HepG2 (cell line): Measurements from ENCODE around the gene IPMK. TPM values are rescaled to one million over a fixed set of nuclear protein-coding genes. Genes with fewer than 3 reads are reported as not detected.

Source experiments
- ATAC-seq: fragments of 200-7000 bp; cut with Tn5 transposase; 3 replicates; pipeline ENCODE4 v1.9.1; 2020; ENCODE audit warnings: mild to moderate bottlenecking, moderate library complexity
- BruUV-seq: library from RNA; stranded (reverse); fragments of 400-500 nt; replicated peaks from 2 replicates; lab custom pipeline; 2021; lab: Mats Ljungman, UMichigan
- CTCF ChIA-PET: fragments of 300-600 bp; formaldehyde crosslinking; extraction: SDS; loops from one replicate; lab custom pipeline; 2021; ENCODE audit warnings: low total read pairs, inconsistent platforms, low intra/inter-chr PET ratio; lab: Yijun Ruan, JAX
- POLR2A ChIA-PET: fragments of 350-600 bp; sonication (Branson Sonifier 250); formaldehyde crosslinking; loops from one replicate; lab custom pipeline; 2020; ENCODE audit warnings: antibody characterized with exemption, inconsistent platforms; lab: Yijun Ruan, JAX
- DNase-seq: peaks from one replicate; pipeline ENCODE4 v3.0.0-alpha.2; 2015; ENCODE audit warnings: low spot score
- FAIRE-seq: peaks from 3 replicates; lab custom pipeline; 2011; peaks lifted over from hg19 to GRCh38; lab: Jason Lieb, UNC
- H2AFZ ChIP-seq: one replicate; pipeline ENCODE4 v1.6.1; 2011; ENCODE audit warnings: low read length, inconsistent platforms
- H3K27ac ChIP-seq: fragments of 300-600 bp; 3 replicates; pipeline ENCODE4 v1.8.0; 2011; ENCODE audit warnings: mixed run types, mild to moderate bottlenecking, mixed read lengths, low read length, inconsistent platforms; ENCODE audit not compliant: insufficient read depth; ENCODE audit errors: extremely low read length
- H3K27me3 ChIP-seq, 2 experiments: fragments of 200-600 bp in 1 of 2; 2 replicates in 1 of 2; 3 replicates in 1 of 2; pipeline versions ENCODE4 v1.6.0 to v1.8.0; 2011; ENCODE audit warnings: low read length in 2 of 2, mild to moderate bottlenecking in 2 of 2, moderate library complexity in 2 of 2, inconsistent platforms in 1 of 2; ENCODE audit not compliant: insufficient read depth in 2 of 2, control insufficient read depth in 1 of 2
- H3K36me3 ChIP-seq, 2 experiments: fragments of 200-600 bp in 1 of 2; replicated peaks in 1 of 2; 2 replicates in 1 of 2; 3 replicates in 1 of 2; pipeline versions ENCODE4 v1.5.1 to v1.8.0; 2011; ENCODE audit warnings: low read length in 2 of 2, inconsistent platforms in 1 of 2; ENCODE audit not compliant: insufficient read depth in 2 of 2, control insufficient read depth in 1 of 2
- H3K4me1 ChIP-seq: 2 replicates; pipeline ENCODE4 v1.5.1; 2012; ENCODE audit warnings: low read length, inconsistent platforms; ENCODE audit not compliant: insufficient read depth
- H3K4me2 ChIP-seq: 2 replicates; pipeline ENCODE4 v1.6.0; 2011; ENCODE audit warnings: low read depth, low read length, inconsistent platforms
- H3K4me3 ChIP-seq, 3 experiments: fragments of 200-600 bp in 1 of 3; sonication (generic), shearing (Covaris generic) in 1 of 3; replicated peaks in 1 of 3; 2 replicates each; pipeline ENCODE4 v1.5.1; 2011 to 2016; ENCODE audit warnings: low read length in 3 of 3, inconsistent platforms in 2 of 3, low read depth in 2 of 3, mild to moderate bottlenecking in 2 of 3, control low read depth in 1 of 3, mixed read lengths in 1 of 3; ENCODE audit not compliant: insufficient read depth in 1 of 3
- H3K79me2 ChIP-seq: one replicate; pipeline ENCODE4 v1.6.1; 2011; ENCODE audit warnings: low read length, inconsistent platforms; ENCODE audit not compliant: insufficient read depth
- H3K9ac ChIP-seq: 2 replicates; pipeline ENCODE4 v1.6.0; 2011; ENCODE audit warnings: mild to moderate bottlenecking, low read depth, low read length, inconsistent platforms; ENCODE audit not compliant: insufficient read depth
- H3K9me3 ChIP-seq: 2 replicates; pipeline ENCODE4 v1.5.1; 2012; ENCODE audit warnings: mild to moderate bottlenecking, low read length
- H4K20me1 ChIP-seq: 2 replicates; pipeline ENCODE4 v1.6.0; 2011; ENCODE audit warnings: inconsistent platforms, mild to moderate bottlenecking, low read length, moderate library complexity; ENCODE audit not compliant: insufficient read depth
- ASH2L ChIP-seq: fragments of 300-600, 200-600 bp; sonication (generic); IDR thresholded peaks from 2 replicates; pipeline ENCODE4 v1.7.0; 2017; ENCODE audit warnings: low read depth, mild to moderate bottlenecking, moderate library complexity, mixed read lengths, low read length; ENCODE audit not compliant: insufficient read length
- DDIT3 ChIP-seq: sonication (generic); formaldehyde crosslinking; IDR thresholded peaks from 2 replicates; pipeline ENCODE4 v1.4.0; 2020; ENCODE audit warnings: mild to moderate bottlenecking, missing genetic modification reagents
- E2F2 ChIP-seq: sonication (generic); formaldehyde crosslinking; IDR thresholded peaks from 2 replicates; pipeline ENCODE4 v1.4.0; 2020; ENCODE audit warnings: missing genetic modification reagents, borderline replicate concordance
- EEA1 ChIP-seq: sonication (generic); formaldehyde crosslinking; IDR thresholded peaks from 2 replicates; pipeline ENCODE4 v1.5.1; 2020; ENCODE audit warnings: mild to moderate bottlenecking, missing genetic modification reagents, borderline replicate concordance
- FLYWCH1 ChIP-seq: sonication (generic); formaldehyde crosslinking; IDR thresholded peaks from 2 replicates; pipeline ENCODE4 v1.8.1; 2023; ENCODE audit warnings: mild to moderate bottlenecking, missing genetic modification reagents
- GATA4 ChIP-seq: sonication (generic); IDR thresholded peaks from 2 replicates; pipeline ENCODE4 v1.6.1; 2016; ENCODE audit warnings: antibody characterized with exemption, low read depth, borderline replicate concordance
- MBNL3 ChIP-seq: fragments of 250-450 bp; sonication (Bioruptor Pico); conservative IDR thresholded peaks from 2 replicates; pipeline ENCODE4 v1.8.0; 2022; ENCODE audit warnings: mild to moderate bottlenecking, inconsistent platforms
- MYC ChIP-seq: sonication (generic); formaldehyde crosslinking; IDR thresholded peaks from 2 replicates; pipeline ENCODE4 v1.9.0; 2021; ENCODE audit warnings: missing genetic modification reagents, borderline replicate concordance
- NBN ChIP-seq: fragments of 450-650 bp; conservative IDR thresholded peaks from 2 replicates; pipeline ENCODE4 v1.6.1; 2017
- NCOA2 ChIP-seq: sonication (generic); formaldehyde crosslinking; IDR thresholded peaks from 2 replicates; pipeline ENCODE4 v1.8.0; 2022; ENCODE audit warnings: inconsistent platforms
- NFYB ChIP-seq: sonication (generic); formaldehyde crosslinking; IDR thresholded peaks from 2 replicates; pipeline ENCODE4 v1.4.0; 2020; ENCODE audit warnings: missing genetic modification reagents
- POLR2A ChIP-seq, 2 experiments: IDR thresholded peaks; 2 replicates each; pipeline ENCODE4 v1.6.1; 2011; ENCODE audit warnings: low read depth in 2 of 2, low read length in 2 of 2, mild to moderate bottlenecking in 1 of 2, moderate library complexity in 1 of 2; ENCODE audit not compliant: insufficient read depth in 1 of 2
- TFE3 ChIP-seq: IDR thresholded peaks from 2 replicates; pipeline ENCODE4 v1.6.1; 2016
- ZMAT3 ChIP-seq: sonication (generic); formaldehyde crosslinking; conservative IDR thresholded peaks from 2 replicates; pipeline ENCODE4 v1.7.0; 2021; ENCODE audit warnings: missing genetic modification reagents
- ZMYM4 ChIP-seq: sonication (generic); formaldehyde crosslinking; IDR thresholded peaks from 2 replicates; pipeline ENCODE4 v1.8.1; 2023; ENCODE audit warnings: mild to moderate bottlenecking, missing genetic modification reagents
- ZNF253 ChIP-seq: sonication (generic); formaldehyde crosslinking; IDR thresholded peaks from 2 replicates; pipeline ENCODE4 v1.8.0; 2022; ENCODE audit warnings: mild to moderate bottlenecking, missing genetic modification reagents, borderline replicate concordance
- ZNF550 ChIP-seq: sonication (generic); formaldehyde crosslinking; IDR thresholded peaks from 2 replicates; pipeline ENCODE4 v1.4.0; 2020; ENCODE audit warnings: mild to moderate bottlenecking, missing genetic modification reagents, borderline replicate concordance
- ZNF619 ChIP-seq: sonication (generic); formaldehyde crosslinking; IDR thresholded peaks from 2 replicates; pipeline ENCODE4 v1.4.0; 2020; ENCODE audit warnings: mild to moderate bottlenecking, missing genetic modification reagents
- ZNF629 ChIP-seq: sonication (generic); formaldehyde crosslinking; conservative IDR thresholded peaks from 2 replicates; pipeline ENCODE4 v1.5.0; 2020; ENCODE audit warnings: missing genetic modification reagents
- WGBS: methylation state at CpG from one replicate; pipeline ENCODE4 v1.1.6; 2017; ENCODE audit warnings: low lambda C conversion rate; 5-methylcytosine and 5-hydroxymethylcytosine counted together
- in situ Hi-C: cut with HindIII; loops from 2 replicates; pipeline ENCODE4 v1.10.0; 2017; ENCODE audit warnings: low pct_unique_long_range_greater_than_20kb; ENCODE audit not compliant: extremely low pct_ligation_motif_present
- intact Hi-C: fragments of 100-400 bp; cut with micrococcal nuclease; formaldehyde crosslinking; loops from one replicate; pipeline ENCODE4 v1.10.0; 2022; ENCODE audit not compliant: unreplicated experiment
- polyA plus RNA-seq, 8 experiments: library from polyadenylated mRNA; depleted of rRNA in 3 of 8; stranded (reverse) in 7 of 8; unstranded in 1 of 8; fragments of >200 nt; fragmentation: Illumina TruSeq in 4 of 8; extraction: Trizol in 4 of 8; gene quantifications; 2 replicates each; pipeline versions ENCODE4 v1.2.1 to v1.2.3, GENCODE V29; 2011 to 2016; ENCODE audit warnings: low read depth in 4 of 8, missing spikeins in 1 of 8, mixed read lengths in 1 of 8; ENCODE audit not compliant: insufficient read depth in 1 of 8
- total RNA-seq, 5 experiments: library from RNA; depleted of rRNA; stranded (reverse); fragments of >200 nt; fragmentation: Illumina TruSeq; extraction: Trizol; gene quantifications; 2 replicates each; pipeline ENCODE4 v1.2.3, GENCODE V29; 2016; ENCODE audit warnings: low read depth in 1 of 5

IPMK gene
- total and polyA plus RNA-seq, 2 of the 13 experiments (the other 11 are each of a cell fraction or from before 2014, with no cell fraction given): 2.7 to 3.9 TPM

GRCh38 chr10:58243269-58243668, 24.4 kb downstream of the IPMK start:
- H3K9me3 ChIP-seq: no peaks in the 10 kb centered on the region
- H3K27ac ChIP-seq: no peak overlapping the region
- in situ Hi-C loops: no loop called here
- H3K4me2 ChIP-seq: no peak overlapping the region
- CTCF ChIA-PET: no interaction called here
- BruUV-seq: no TSS peak
- ATAC-seq: no peak
- no peaks in the 10 kb centered on the region for H3K36me3 ChIP-seq
- TF ChIP-seq FLYWCH1 (CRISPR knock-in tag) (no peak), NFYB (CRISPR knock-in tag) (no peak), ZNF550 (CRISPR knock-in tag) (no peak), POLR2A (IDR thresholded peaks at IDR 0.05; ENCODE audit: insufficient read depth in 1 of 2, low read depth in 2 of 2, low read length in 2 of 2) (no peak), GATA4 (no peak), MBNL3 (CRISPR knock-in tag) (no peak), ZNF253 (CRISPR knock-in tag) (no peak), NCOA2 (CRISPR knock-in tag) (no peak), ZMYM4 (no peak), TFE3 (no peak), MYC (CRISPR knock-in tag) (no peak), ZNF629 (CRISPR knock-in tag) (no peak), ZMAT3 (no peak), ASH2L (no peak), ZNF619 (CRISPR knock-in tag) (no peak), DDIT3 (CRISPR knock-in tag) (no peak), EEA1 (no peak), NBN (no peak), E2F2 (CRISPR knock-in tag) (no peak)
- TF ChIP-seq, all 625 proteins: peak for 0
- Histone ChIP-seq H3K79me2 (peaks cover 26% of the 10 kb centered on the region), H3K9ac (no peak overlapping the region), H3K27me3 (no peaks in the 10 kb centered on the region; a peak in 1 of 5 replicates), H3K4me1 (peaks cover 51% of the 10 kb centered on the region), H2AFZ (no peak overlapping the region), H4K20me1 (no peaks in the 10 kb centered on the region), H3K4me3 (no peak overlapping the region)
- no peak for FAIRE-seq
- 99% methylated on average over 18 of the region's 18 CpGs for WGBS
- intact Hi-C loops: no loop called here
- POLR2A ChIA-PET: no interaction called here
- DNase-seq: no peak
